ENCODE data around the gene ACSS1.

ACSS1 gene

DNA sequence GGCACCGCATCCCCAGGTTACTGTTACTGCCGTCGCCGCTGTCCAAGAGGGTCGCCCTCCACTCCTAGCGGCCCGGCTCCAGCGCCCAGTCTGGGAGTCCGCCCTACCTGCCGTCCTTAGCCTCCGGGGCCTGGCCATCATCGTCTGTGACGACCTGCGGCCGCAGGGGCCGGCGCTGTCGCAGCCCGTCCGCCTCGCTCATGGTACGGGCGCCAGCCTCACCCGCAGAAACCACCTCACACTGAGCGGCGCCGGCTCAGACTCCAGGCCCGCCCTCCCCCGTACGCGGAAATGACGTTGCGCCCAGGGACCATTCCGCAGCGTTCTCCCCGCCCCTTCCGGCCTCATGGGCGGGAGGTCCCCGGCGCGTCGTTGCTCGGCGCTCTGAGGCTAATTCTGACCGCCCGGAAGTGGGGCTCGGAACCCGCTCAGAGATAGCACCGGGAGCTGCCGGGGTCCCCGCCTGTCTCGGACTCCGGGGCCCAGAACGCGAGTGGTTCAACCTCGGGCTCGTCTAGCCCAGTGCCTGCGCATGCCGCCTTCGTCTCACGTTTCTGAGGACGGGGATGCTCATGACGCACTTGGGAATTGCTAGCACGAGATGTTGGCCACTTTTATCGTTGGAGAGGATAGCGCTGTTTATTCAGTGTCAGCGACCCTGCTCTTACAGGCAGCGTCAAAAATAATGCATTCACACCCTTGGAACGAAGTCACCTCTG is 65.3 kb downstream of the ACSS1 start, which contains the start of gene APMAP:
APMAP (minus strand) TSS at position 265 of the 719 bp plus-strand sequence; CDS start at position 202, 63 bp downstream.
- peak; percentile 93 for DNase-seq (ENCODE audit: low read depth)

- peak; percentile 49 for DNase-seq (ENCODE audit: low read depth)
These were observed 65.9 kb downstream of the ACSS1 start for GRCh38 chr20:24991897-24992486.

DNA sequence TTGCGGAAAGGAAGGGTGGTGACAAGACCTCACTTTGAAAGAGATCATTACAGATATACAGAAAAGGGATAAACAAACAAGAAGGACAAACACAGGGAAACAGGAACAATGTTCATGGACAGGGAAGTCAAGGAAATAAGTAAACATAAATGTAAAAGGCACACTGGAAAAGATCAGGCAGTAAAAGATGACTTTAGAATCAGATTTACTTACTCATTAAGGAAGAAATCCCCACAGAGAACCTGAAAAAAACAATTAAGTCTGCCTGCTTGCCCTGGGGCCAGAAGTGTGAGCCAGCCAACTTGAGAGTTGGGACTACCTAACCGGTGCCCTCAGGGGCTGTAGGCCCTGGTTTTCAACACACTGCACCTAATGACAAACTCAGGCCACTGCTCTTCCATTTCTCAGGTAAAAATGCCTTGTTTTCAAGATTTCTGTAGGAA is 67.1 kb downstream of the ACSS1 start:
- peak; percentile 13 for DNase-seq (ENCODE audit: low read depth)

- no peak for DNase-seq (ENCODE audit: low read depth)
These were observed 68.8 kb downstream of the ACSS1 start for GRCh38 chr20:24989162-24989561.

DNA sequence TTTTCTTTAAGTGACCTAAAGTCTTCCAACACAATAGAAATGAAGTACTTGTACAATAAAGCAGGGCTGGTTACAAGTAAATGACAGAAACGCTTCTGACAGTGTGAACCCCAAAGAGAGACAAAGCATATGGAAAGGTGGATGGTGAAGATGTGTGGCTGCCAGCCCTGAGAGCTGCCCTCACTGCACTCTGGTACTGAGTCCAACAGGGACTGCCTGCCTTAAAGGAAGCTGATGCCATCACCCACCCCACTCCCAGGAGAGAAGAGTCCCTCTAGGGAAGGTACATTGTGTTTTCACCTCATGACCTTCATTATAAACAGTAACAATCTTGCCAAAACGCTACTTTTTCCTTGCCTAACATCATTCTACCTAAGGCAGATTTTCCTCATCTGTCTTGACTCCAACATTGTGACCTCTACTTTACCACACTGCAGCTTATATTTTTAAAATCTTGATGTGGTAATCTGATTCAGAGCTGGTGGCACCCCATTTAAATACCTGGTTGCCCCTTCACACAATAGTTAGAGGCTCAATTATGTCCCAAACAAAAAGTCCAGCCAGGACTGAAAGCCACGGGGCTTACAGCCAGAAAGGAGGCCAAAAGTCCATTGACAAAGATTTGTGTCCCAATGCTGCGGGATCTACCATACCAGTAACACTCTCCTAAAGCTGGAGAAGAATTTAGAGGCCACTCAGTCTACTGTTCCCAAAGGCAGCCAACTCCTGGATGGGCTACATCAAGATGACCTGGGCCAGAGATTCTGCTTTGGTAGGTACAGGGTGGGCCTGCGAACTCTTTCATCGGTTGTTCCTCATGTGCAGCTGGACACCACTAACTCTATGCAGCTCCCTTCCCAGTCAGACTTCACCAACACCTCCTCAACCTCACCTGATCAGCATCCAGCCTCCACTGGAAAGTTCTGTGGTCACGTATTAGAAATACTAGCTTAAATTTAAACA is 69.8 kb downstream of the ACSS1 start:
- no peak for DNase-seq (ENCODE audit: low read depth)

DNA sequence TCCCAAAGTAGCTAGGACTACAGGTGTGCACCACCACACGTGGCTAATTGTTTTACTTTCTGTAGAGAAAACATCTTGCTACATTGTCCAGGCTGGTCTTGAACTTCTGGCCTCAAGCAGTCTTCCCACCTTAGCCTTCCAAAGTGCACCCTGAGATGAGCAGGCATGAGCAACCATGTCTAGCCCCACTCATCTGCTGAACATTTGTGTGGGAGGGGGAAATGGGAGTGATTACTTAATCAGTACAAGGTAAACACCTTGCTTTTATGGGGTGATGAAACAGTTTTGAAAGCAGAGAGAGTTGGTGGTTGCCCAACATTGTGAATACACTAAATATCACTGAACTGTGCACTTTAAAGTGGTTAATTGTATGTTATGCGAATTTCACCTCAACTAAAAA is 70.7 kb downstream of the ACSS1 start:
- no peak for DNase-seq (ENCODE audit: low read depth)

- DNase-seq (ENCODE audit: low read depth), result no peak
These were observed 71.4 kb downstream of the ACSS1 start for GRCh38 chr20:24986436-24987015.

DNA sequence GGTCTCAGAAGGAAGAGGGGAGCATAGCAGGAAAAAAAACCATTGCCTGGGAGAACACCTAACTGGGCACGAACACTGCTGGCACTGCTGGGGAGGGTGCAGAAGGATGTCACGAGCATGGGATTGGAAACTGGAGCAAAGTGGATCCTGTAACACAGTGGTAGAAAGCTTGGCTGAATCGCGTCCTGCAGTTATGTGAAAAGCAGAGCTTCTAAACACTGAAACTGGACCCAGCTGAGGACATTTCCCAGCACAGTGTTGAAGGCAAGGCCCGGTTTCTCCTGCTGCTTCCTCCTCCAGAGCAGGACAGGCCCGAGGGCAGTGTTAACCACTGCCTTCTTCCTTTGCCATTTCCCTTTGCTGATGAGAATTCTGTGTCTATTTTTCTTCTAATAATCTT is 72.1 kb downstream of the ACSS1 start:
- no peak for DNase-seq (ENCODE audit: low read depth)

GRCh38 chr20:24984961-24985640 is 72.8 kb downstream of the ACSS1 start:
- DNase-seq (ENCODE audit: low read depth), result no peak

- DNase-seq (ENCODE audit: low read depth), result no peak
These were observed 74.0 kb downstream of the ACSS1 start for GRCh38 chr20:24983896-24984295.

- DNase-seq (ENCODE audit: low read depth), result no peak
These were observed 76.1 kb downstream of the ACSS1 start for GRCh38 chr20:24981790-24982189.

DNA sequence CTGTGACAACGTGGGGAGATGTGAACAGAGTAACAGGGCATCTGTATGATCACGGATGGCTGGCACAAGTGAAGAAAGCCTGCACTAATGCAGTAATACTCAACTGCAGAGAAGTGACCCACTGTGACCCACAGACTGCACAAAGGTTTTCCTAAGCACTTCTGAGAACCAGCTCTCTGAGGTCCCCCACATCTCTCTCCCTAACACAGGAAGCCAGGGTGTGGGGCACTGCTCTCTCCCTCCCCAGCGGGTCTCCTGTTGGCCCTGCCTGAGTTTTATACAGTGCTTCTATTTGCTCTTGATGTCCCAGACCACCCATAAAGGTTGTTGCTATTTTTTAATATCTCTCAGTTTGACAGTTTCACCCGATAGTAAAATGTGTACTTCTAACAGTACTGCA is 76.7 kb downstream of the ACSS1 start:
- DNase-seq (ENCODE audit: low read depth), result no peak

GRCh38 chr20:24980291-24981053 is 77.5 kb downstream of the ACSS1 start:
- DNase-seq (ENCODE audit: low read depth), result no peak

DNA sequence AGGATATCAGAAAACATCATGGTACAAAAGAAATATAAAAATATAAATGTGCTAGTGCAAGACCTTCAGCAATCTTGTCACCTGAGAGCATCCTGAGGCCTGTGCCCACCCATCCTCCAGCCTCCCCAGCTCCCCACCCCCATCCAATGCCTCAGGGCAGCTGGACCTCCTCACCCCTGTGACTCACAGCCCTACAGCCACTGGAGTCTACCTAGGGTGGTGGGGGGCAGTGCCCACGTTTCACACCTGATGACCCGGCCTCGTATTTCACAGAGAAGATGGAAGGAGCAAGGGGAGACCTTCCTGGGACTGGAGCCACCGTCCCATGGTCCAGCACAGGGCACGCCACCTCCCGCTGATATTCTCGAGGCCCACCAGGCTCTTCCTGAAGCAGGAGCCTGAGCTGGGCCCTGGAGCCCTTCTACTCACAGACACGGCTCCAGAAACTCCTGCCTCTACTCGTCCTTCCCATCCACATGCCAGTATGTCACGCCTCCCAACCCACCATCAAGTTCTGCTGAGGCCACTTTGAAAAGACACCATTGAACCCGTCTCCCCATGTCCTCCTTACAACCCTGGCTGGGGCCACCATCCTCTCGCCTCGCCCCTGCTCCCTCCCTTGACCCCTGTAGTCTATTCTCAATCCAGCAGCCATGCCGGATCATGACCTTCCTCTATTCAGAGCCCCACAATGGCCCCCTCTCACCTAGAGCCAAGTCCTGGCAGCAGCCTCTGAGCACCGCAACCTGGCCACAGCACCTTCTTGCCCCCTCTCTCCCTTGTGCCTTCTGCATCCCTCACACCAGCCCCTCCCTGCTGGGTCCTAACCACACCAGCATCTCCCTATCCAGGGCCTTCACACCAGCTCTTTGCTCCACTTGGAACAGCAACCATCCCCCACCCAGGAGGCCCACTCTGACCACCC is 78.6 kb downstream of the ACSS1 start:
- no peak for DNase-seq (ENCODE audit: low read depth)

DNA sequence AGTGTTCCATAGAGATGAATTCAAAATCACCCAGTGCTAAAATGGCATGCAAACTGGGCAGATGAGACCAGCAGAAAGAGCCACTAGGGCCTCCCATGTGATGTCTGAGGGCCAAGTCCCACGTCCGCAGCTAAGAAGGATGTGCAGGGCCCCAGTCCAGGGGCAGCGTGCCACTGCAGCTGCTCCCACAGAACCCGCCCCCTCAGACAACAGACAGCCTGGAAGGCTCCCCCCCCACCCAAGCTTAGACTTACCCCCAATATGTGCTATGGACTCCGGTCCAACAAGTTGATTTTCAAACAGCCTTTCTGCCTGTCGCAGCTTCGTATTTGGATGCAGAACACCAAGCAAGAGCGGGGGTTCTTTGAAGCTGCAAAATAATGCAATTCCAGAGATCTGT is 79.4 kb downstream of the ACSS1 start:
- DNase-seq (ENCODE audit: low read depth), result no peak

- no peak for DNase-seq (ENCODE audit: low read depth)
These were observed 80.1 kb downstream of the ACSS1 start for GRCh38 chr20:24977797-24978196.

GRCh38 chr20:24977336-24977735 is 80.6 kb downstream of the ACSS1 start:
- DNase-seq (ENCODE audit: low read depth), result no peak

GRCh38 chr20:24972341-24972740 is 85.6 kb downstream of the ACSS1 start:
- DNase-seq (ENCODE audit: low read depth), result no peak

- DNase-seq (ENCODE audit: low read depth), result no peak
These were observed 86.4 kb downstream of the ACSS1 start for GRCh38 chr20:24971376-24972101.
